K562 treated with DMSO at 1 percent for 4 hours (cell line): Measurements from ENCODE around the gene CLEC1B. TPM values are rescaled to one million over a fixed set of nuclear protein-coding genes. Genes with fewer than 3 reads are reported as not detected.

Experiments used
- total RNA-seq: library from RNA; unstranded; fragments of 300-600 nt; gene quantifications from 2 replicates; pipeline ENCODE4 v1.2.3, GENCODE V29; 2022; ENCODE audit not compliant: insufficient read depth

Gene CLEC1B
- not detected in 2 replicates for total RNA-seq

GRCh38 chr12:9999016-9999415 lies at the start of gene CLEC1B:
CLEC1B (minus strand) TSS chr12:9999121; CDS start chr12:9999100, 21 bp downstream.

GRCh38 chr12:10030446-10030845 lies 31.5 kb upstream of the CLEC1B start, which contains the start of gene CLEC9A:
CLEC9A (plus strand) TSS chr12:10030682; CDS start chr12:10052688, 22,006 bp downstream.

GRCh38 chr12:9971181-9971580 lies 27.7 kb downstream of the CLEC1B start, which contains the start of gene CLEC12A:
CLEC12A (plus strand) TSS chr12:9971409; CDS start chr12:9971597, 188 bp downstream.

Other genes starting within 250 kb of the CLEC1B start
- gene CD69, start 238.2 kb downstream of the CLEC1B start, total RNA-seq: 1.1 and 3.2 TPM in 2 replicates
- gene KLRF1, start 171.6 kb downstream of the CLEC1B start, total RNA-seq: not detected in 2 replicates
- gene CLEC2B, start 129.8 kb downstream of the CLEC1B start, total RNA-seq: 0.90 TPM in 1 of 2 replicates, not detected in the other
- gene KLRF2, start 117.6 kb downstream of the CLEC1B start, total RNA-seq: not detected in 2 replicates
- gene CLEC2A, start 66.8 kb downstream of the CLEC1B start, total RNA-seq: not detected in 2 replicates
- not detected in 2 replicates for gene CLEC12A, start 27.7 kb downstream of the CLEC1B start, total RNA-seq
- not detected in 2 replicates for gene CLEC12B, start 11.5 kb upstream of the CLEC1B start, total RNA-seq
- not detected in 2 replicates for gene CLEC9A, start 31.6 kb upstream of the CLEC1B start, total RNA-seq
- not detected in 2 replicates for gene CLEC1A, start 99.9 kb upstream of the CLEC1B start, total RNA-seq
- gene CLEC7A, start 131.1 kb upstream of the CLEC1B start, total RNA-seq: not detected in 2 replicates
- not detected in 2 replicates for gene OLR1, start 173.0 kb upstream of the CLEC1B start, total RNA-seq
- not detected in 2 replicates for gene TMEM52B, start 179.9 kb upstream of the CLEC1B start, total RNA-seq
- gene GABARAPL1, start 213.8 kb upstream of the CLEC1B start, total RNA-seq: 15.1 and 20.4 TPM in 2 replicates